Keratinocyte (primary cell): ENCODE data around the gene IRX1. TPM values are rescaled to one million over a fixed set of nuclear protein-coding genes. Genes with fewer than 3 reads are reported as not detected.

Experiments
- DNase-seq: peaks from one replicate; pipeline ENCODE4 v3.0.0-alpha.2; 2011; ENCODE audit warnings: low read depth, missing footprints, low spot score
- FAIRE-seq: peaks from 2 replicates; lab custom pipeline; 2011; peaks lifted over from hg19 to GRCh38; lab: Jason Lieb, UNC
- H2AFZ ChIP-seq: 2 replicates; pipeline ENCODE4 v1.6.0; 2012; ENCODE audit warnings: low read length, control low read depth, inconsistent platforms; ENCODE audit not compliant: control insufficient read depth
- H3K27ac ChIP-seq: 2 replicates; pipeline ENCODE4 v1.5.1; 2011; ENCODE audit warnings: low read length; ENCODE audit not compliant: control insufficient read depth, insufficient read depth
- H3K27me3 ChIP-seq: 3 replicates; pipeline ENCODE4 v1.6.0; 2011; ENCODE audit warnings: low read length; ENCODE audit not compliant: control insufficient read depth, insufficient read depth; ENCODE audit errors: extremely low read depth
- H3K36me3 ChIP-seq, 2 experiments: 2 replicates in 1 of 2; 3 replicates in 1 of 2; pipeline ENCODE4 v1.5.1; 2011; ENCODE audit warnings: low read length in 2 of 2, mild to moderate bottlenecking in 1 of 2; ENCODE audit not compliant: control insufficient read depth in 2 of 2, insufficient read depth in 2 of 2; ENCODE audit errors: extremely low read depth in 1 of 2
- H3K4me1 ChIP-seq: 3 replicates; pipeline ENCODE4 v1.5.1; 2011; ENCODE audit warnings: low read length; ENCODE audit not compliant: control insufficient read depth, insufficient read depth; ENCODE audit errors: extremely low read depth
- H3K4me2 ChIP-seq: 3 replicates; pipeline ENCODE4 v1.6.0; 2011; ENCODE audit warnings: low read depth, low read length; ENCODE audit not compliant: control insufficient read depth, insufficient read depth; ENCODE audit errors: extremely low read depth
- H3K4me3 ChIP-seq, 3 experiments: fragments of 200-600 bp in 1 of 3; sonication (generic) in 1 of 3; 2 replicates in 2 of 3; 3 replicates in 1 of 3; pipeline ENCODE4 v1.5.1; 2011 to 2016; ENCODE audit warnings: low read length in 3 of 3, mild to moderate bottlenecking in 3 of 3, control low read depth in 2 of 3, inconsistent platforms in 1 of 3, low read depth in 1 of 3, mixed read lengths in 1 of 3, mixed run types in 1 of 3, moderate library complexity in 1 of 3; ENCODE audit not compliant: control insufficient read depth in 2 of 3, insufficient read depth in 2 of 3; ENCODE audit errors: extremely low read depth in 1 of 3
- H3K79me2 ChIP-seq: 2 replicates; pipeline ENCODE4 v1.6.0; 2012; ENCODE audit warnings: low read length; ENCODE audit not compliant: control insufficient read depth, insufficient read depth
- H3K9ac ChIP-seq: 3 replicates; pipeline ENCODE4 v1.6.0; 2011; ENCODE audit warnings: low read length; ENCODE audit not compliant: control insufficient read depth, insufficient read depth; ENCODE audit errors: extremely low read depth
- H3K9me1 ChIP-seq: 3 replicates; pipeline ENCODE4 v1.6.0; 2011; ENCODE audit warnings: low read length; ENCODE audit not compliant: control insufficient read depth, insufficient read depth; ENCODE audit errors: extremely low read depth
- H3K9me3 ChIP-seq: 2 replicates; pipeline ENCODE4 v1.5.1; 2012; ENCODE audit warnings: low read depth, low read length; ENCODE audit not compliant: control insufficient read depth
- H4K20me1 ChIP-seq: 3 replicates; pipeline ENCODE4 v1.6.0; 2011; ENCODE audit warnings: low read length; ENCODE audit not compliant: control insufficient read depth, insufficient read depth; ENCODE audit errors: extremely low read depth
- EZH2 ChIP-seq: IDR thresholded peaks from one replicate; pipeline ENCODE4 v1.6.1; 2012; ENCODE audit warnings: inconsistent platforms, mild to moderate bottlenecking, low read length, moderate library complexity
- dilution Hi-C: fragments of 300-500 bp; cut with MboI; formaldehyde crosslinking; loops from one replicate; pipeline ENCODE4 v1.7.0; 2020; ENCODE audit warnings: low sequenced_read_pairs; ENCODE audit not compliant: extremely low pct_ligation_motif_present
- polyA plus RNA-seq, 5 experiments: library from polyadenylated mRNA; depleted of rRNA in 3 of 5; stranded (reverse) in 3 of 5; stranded (forward) in 1 of 5; unstranded in 1 of 5; fragments of >200 nt; gene quantifications; 1 replicate in 1 of 5; 2 replicates in 3 of 5; 3 replicates in 1 of 5; pipeline versions ENCODE4 v1.2.1 to v1.2.3, GENCODE V29; 2011 to 2012; ENCODE audit warnings: missing spikeins in 2 of 5, low read depth in 1 of 5, low replicate concordance in 1 of 5
- TF ChIP-seq, protein P1 (sequence below), 3 experiments: IDR thresholded peaks in 1 of 3; conservative IDR thresholded peaks in 1 of 3; optimal IDR thresholded peaks in 1 of 3; 2 replicates in 2 of 3; 3 replicates in 1 of 3; pipeline versions ENCODE3 to v1.5.1; 2011; ENCODE audit warnings: low read length in 3 of 3, mild to moderate bottlenecking in 3 of 3, moderate library complexity in 2 of 3, control low read depth in 1 of 3, inconsistent platforms in 1 of 3; ENCODE audit not compliant: insufficient read depth in 2 of 3; ENCODE audit errors: extremely low read depth in 1 of 3

IRX1 gene
- polyA plus RNA-seq, 1 donor (not counting 4 experiments of a cell fraction or from before 2014, with no cell fraction given): 1.00 TPM

DNA sequence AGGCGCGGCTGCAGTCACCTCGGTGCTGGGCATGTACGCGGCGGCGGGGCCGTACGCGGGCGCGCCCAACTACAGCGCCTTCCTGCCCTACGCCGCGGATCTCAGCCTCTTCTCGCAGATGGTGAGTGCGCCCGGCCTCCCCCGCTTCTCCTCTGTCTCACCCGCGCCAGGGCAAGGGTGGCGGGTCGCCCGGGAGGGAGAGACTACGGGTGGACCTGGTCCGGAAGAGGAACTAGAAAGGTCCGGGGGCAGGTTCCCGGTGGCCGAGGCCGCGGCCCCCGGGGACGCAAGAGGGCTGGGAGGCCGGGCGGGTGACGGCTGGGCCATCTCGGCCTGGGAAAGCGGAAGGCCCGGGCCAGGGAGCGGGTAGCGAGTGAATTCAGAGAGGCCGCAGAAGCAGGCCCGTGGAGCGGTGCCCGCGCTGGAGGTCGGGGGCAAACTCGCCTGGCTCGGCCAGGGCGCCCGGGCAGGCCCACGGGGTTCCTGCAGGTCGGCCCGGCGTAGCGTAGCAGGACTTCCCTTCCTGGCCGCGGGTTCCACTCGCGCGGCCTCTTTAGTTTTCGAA, 711 bp downstream of the IRX1 start:
- Histone ChIP-seq H2AFZ (no peak overlapping the region), H3K27ac (peak overlapping the region; percentile 43), H3K9ac (peak overlapping the region; percentile 72), H3K79me2 (peaks cover 27% of the 10 kb centered on the region), H3K9me3 (no peaks in the 10 kb centered on the region), H3K27me3 (peaks cover 49% of the 10 kb centered on the region), H4K20me1 (no peaks in the 10 kb centered on the region), H3K4me1 (no peaks in the 10 kb centered on the region), H3K4me3 (peak overlapping the region; percentile 48 to 72 (median 60)), H3K9me1 (no peaks in the 10 kb centered on the region), H3K36me3 (peaks cover 0 to under 1% of the 10 kb centered on the region in 2 experiments), H3K4me2 (peak overlapping the region; percentile 49)
- FAIRE-seq (no peak), DNase-seq (no peak)
- dilution Hi-C loops: no loop called here
- peak; percentile 45 for TF ChIP-seq EZH2
- TF ChIP-seq, protein P1, sequence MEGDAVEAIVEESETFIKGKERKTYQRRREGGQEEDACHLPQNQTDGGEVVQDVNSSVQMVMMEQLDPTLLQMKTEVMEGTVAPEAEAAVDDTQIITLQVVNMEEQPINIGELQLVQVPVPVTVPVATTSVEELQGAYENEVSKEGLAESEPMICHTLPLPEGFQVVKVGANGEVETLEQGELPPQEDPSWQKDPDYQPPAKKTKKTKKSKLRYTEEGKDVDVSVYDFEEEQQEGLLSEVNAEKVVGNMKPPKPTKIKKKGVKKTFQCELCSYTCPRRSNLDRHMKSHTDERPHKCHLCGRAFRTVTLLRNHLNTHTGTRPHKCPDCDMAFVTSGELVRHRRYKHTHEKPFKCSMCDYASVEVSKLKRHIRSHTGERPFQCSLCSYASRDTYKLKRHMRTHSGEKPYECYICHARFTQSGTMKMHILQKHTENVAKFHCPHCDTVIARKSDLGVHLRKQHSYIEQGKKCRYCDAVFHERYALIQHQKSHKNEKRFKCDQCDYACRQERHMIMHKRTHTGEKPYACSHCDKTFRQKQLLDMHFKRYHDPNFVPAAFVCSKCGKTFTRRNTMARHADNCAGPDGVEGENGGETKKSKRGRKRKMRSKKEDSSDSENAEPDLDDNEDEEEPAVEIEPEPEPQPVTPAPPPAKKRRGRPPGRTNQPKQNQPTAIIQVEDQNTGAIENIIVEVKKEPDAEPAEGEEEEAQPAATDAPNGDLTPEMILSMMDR (optimal IDR thresholded peaks at IDR 0.05 in 1 of 3, IDR thresholded peaks at IDR 0.05 in 1 of 3, conservative IDR thresholded peaks at IDR 0.05 in 1 of 3; ENCODE audit: extremely low read depth in 1 of 3, insufficient read depth in 2 of 3, low read length in 3 of 3): no peak

DNA sequence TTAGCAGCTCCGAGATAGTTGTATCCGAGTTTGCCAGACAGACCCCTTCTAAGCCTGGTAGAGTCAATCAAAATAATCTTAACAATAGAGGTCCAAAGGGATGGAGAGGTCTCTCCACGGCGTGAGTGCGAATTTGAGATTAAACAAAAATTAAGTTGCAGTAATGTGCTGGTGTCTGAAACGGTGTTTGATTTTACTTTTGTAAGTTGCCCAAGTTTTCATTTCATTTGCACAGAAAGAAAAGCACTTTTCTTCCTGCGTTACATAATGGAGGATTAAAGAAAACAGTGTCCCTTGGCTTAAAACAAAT, 1.2 kb downstream of the IRX1 start:
- DNase-seq (no peak), FAIRE-seq (no peak)
- Histone ChIP-seq H3K4me3 (peak overlapping the region; percentile 48 to 72 (median 60)), H3K27ac (peak overlapping the region; percentile 43), H3K9me1 (no peaks in the 10 kb centered on the region), H3K4me2 (peak overlapping the region; percentile 49), H2AFZ (no peak overlapping the region), H3K27me3 (peaks cover 45% of the 10 kb centered on the region), H3K4me1 (no peaks in the 10 kb centered on the region), H3K36me3 (peaks cover 0 to 2% of the 10 kb centered on the region in 2 experiments), H3K9me3 (no peaks in the 10 kb centered on the region), H3K79me2 (peaks cover 27% of the 10 kb centered on the region), H4K20me1 (no peaks in the 10 kb centered on the region), H3K9ac (peak overlapping the region; percentile 72)
- no peak for TF ChIP-seq EZH2
- TF ChIP-seq, protein P1 (optimal IDR thresholded peaks at IDR 0.05 in 1 of 3, IDR thresholded peaks at IDR 0.05 in 1 of 3, conservative IDR thresholded peaks at IDR 0.05 in 1 of 3; ENCODE audit: extremely low read depth in 1 of 3, insufficient read depth in 2 of 3, low read length in 3 of 3): no peak
- dilution Hi-C loops: no loop called here
